ENCODE results near the gene LHX5. TPM values are rescaled to one million over a fixed set of nuclear protein-coding genes. Genes with fewer than 3 reads are reported as not detected.
A peak's percentile ranks its signal among the peaks of the same experiment; 100 is the strongest.

LHX5 gene
- total RNA-seq, 2 donors from 2014 or later: not detected

GRCh38 chr12:113464852-113465719, 6.6 kb downstream of the LHX5 start:
- Mint-ChIP-seq H3K9me3 (no peaks in the 10 kb centered on the region), H3K4me3 (no peak overlapping the region), H3K27ac (no peak overlapping the region), H3K4me1 (ENCODE audit: low read depth in 2 of 2) (peaks cover 18 to 22% of the 10 kb centered on the region in 2 donors), H3K36me3 (peaks cover 6% of the 10 kb centered on the region), H3K27me3 (peaks cover 37 to 53% of the 10 kb centered on the region in 2 donors)
- ATAC-seq (no peak), DNase-seq (ENCODE audit: low spot score) (no peak)

- no peak for DNase-seq (ENCODE audit: low spot score)
- no peak overlapping the region for H3K27ac Mint-ChIP-seq
- H3K36me3 Mint-ChIP-seq: peaks cover 6% of the 10 kb centered on the region
- no peak for ATAC-seq
- no peak overlapping the region for H3K4me3 Mint-ChIP-seq
- peaks cover 35 to 59% of the 10 kb centered on the region in 2 donors for H3K27me3 Mint-ChIP-seq
- H3K4me1 Mint-ChIP-seq (ENCODE audit: low read depth in 2 of 2): peaks cover 18 to 22% of the 10 kb centered on the region in 2 donors
- no peaks in the 10 kb centered on the region for H3K9me3 Mint-ChIP-seq
Measured at GRCh38 chr12:113464452-113464775, 7.3 kb downstream of the LHX5 start.

GRCh38 chr12:113463746-113464451, 7.8 kb downstream of the LHX5 start:
- ATAC-seq (no peak), DNase-seq (ENCODE audit: low spot score) (no peak)
- Mint-ChIP-seq H3K27ac (no peak overlapping the region), H3K4me3 (peak overlapping the region; percentile 61), H3K9me3 (no peaks in the 10 kb centered on the region), H3K27me3 (peaks cover 38 to 65% of the 10 kb centered on the region in 2 donors), H3K4me1 (ENCODE audit: low read depth in 2 of 2) (peaks cover 18 to 22% of the 10 kb centered on the region in 2 donors), H3K36me3 (peaks cover 6% of the 10 kb centered on the region)

- ATAC-seq (no peak), DNase-seq (ENCODE audit: low spot score) (no peak)
- Mint-ChIP-seq H3K36me3 (peaks cover 6% of the 10 kb centered on the region), H3K27me3 (peaks cover 40 to 70% of the 10 kb centered on the region in 2 donors), H3K4me1 (ENCODE audit: low read depth in 2 of 2) (peaks cover 18 to 22% of the 10 kb centered on the region in 2 donors), H3K4me3 (peak overlapping the region; percentile 61), H3K27ac (no peak overlapping the region), H3K9me3 (no peaks in the 10 kb centered on the region)
Measured at GRCh38 chr12:113462998-113463745, 8.5 kb downstream of the LHX5 start.

GRCh38 chr12:113462117-113462774, 9.4 kb downstream of the LHX5 start:
- H3K9me3 Mint-ChIP-seq: no peaks in the 10 kb centered on the region
- no peak overlapping the region for H3K27ac Mint-ChIP-seq
- H3K4me3 Mint-ChIP-seq: peak overlapping the region; percentile 68
- H3K4me1 Mint-ChIP-seq (ENCODE audit: low read depth in 2 of 2): peaks cover 18 to 22% of the 10 kb centered on the region in 2 donors
- DNase-seq (ENCODE audit: low spot score): peak; percentile 77
- peak; percentile 58 to 74 for ATAC-seq
- H3K36me3 Mint-ChIP-seq: peaks cover 6% of the 10 kb centered on the region
- peaks cover 42 to 70% of the 10 kb centered on the region in 2 donors for H3K27me3 Mint-ChIP-seq

GRCh38 chr12:113461666-113462065, 10.0 kb downstream of the LHX5 start:
- Mint-ChIP-seq H3K4me3 (no peak overlapping the region), H3K27ac (no peak overlapping the region), H3K9me3 (no peaks in the 10 kb centered on the region)

GRCh38 chr12:113459981-113460380, 11.7 kb downstream of the LHX5 start:
- DNase-seq (ENCODE audit: low spot score) (no peak), ATAC-seq (no peak)
- H3K4me1 Mint-ChIP-seq (ENCODE audit: low read depth in 2 of 2): peaks cover 14 to 15% of the 10 kb centered on the region in 2 donors
- H3K27ac Mint-ChIP-seq: no peak overlapping the region
- H3K36me3 Mint-ChIP-seq: peaks cover 6% of the 10 kb centered on the region
- no peaks in the 10 kb centered on the region for H3K9me3 Mint-ChIP-seq
- peaks cover 41 to 56% of the 10 kb centered on the region in 2 donors for H3K27me3 Mint-ChIP-seq
- H3K4me3 Mint-ChIP-seq: no peak overlapping the region

More at GRCh38 chr12:113461666-113462065, 10.0 kb downstream of the LHX5 start:
- H3K4me1 Mint-ChIP-seq (ENCODE audit: low read depth in 2 of 2): peaks cover 14 to 19% of the 10 kb centered on the region in 2 donors
- no peak for ATAC-seq
- H3K27me3 Mint-ChIP-seq: peaks cover 44 to 66% of the 10 kb centered on the region in 2 donors
- DNase-seq (ENCODE audit: low spot score): no peak
- peaks cover 6% of the 10 kb centered on the region for H3K36me3 Mint-ChIP-seq

- no peaks in the 10 kb centered on the region for H3K36me3 Mint-ChIP-seq
- ATAC-seq (no peak), DNase-seq (ENCODE audit: low spot score) (no peak)
- H3K27me3 Mint-ChIP-seq: peaks cover 32 to 42% of the 10 kb centered on the region in 2 donors
- no peak overlapping the region for H3K27ac Mint-ChIP-seq
- no peak overlapping the region for H3K4me3 Mint-ChIP-seq
- no peaks in the 10 kb centered on the region for H3K9me3 Mint-ChIP-seq
- H3K4me1 Mint-ChIP-seq (ENCODE audit: low read depth in 2 of 2): peaks cover 5 to 7% of the 10 kb centered on the region in 2 donors
Measured at GRCh38 chr12:113457710-113458109, 14.0 kb downstream of the LHX5 start.

GRCh38 chr12:113457185-113457584, 14.5 kb downstream of the LHX5 start:
- H3K4me3 Mint-ChIP-seq: no peak overlapping the region
- no peak for DNase-seq (ENCODE audit: low spot score)
- ATAC-seq: no peak
- no peaks in the 10 kb centered on the region for H3K36me3 Mint-ChIP-seq
- H3K9me3 Mint-ChIP-seq: no peaks in the 10 kb centered on the region
- H3K27me3 Mint-ChIP-seq: peaks cover 29 to 37% of the 10 kb centered on the region in 2 donors
- H3K4me1 Mint-ChIP-seq (ENCODE audit: low read depth in 2 of 2): peaks cover 0 to 4% of the 10 kb centered on the region in 2 donors
- H3K27ac Mint-ChIP-seq: no peak overlapping the region

- no peak for DNase-seq (ENCODE audit: low spot score)
- no peak overlapping the region for H3K27ac Mint-ChIP-seq
- ATAC-seq: no peak
- H3K36me3 Mint-ChIP-seq: no peaks in the 10 kb centered on the region
- no peak overlapping the region for H3K4me3 Mint-ChIP-seq
- peaks cover 0 to 4% of the 10 kb centered on the region in 2 donors for H3K4me1 Mint-ChIP-seq (ENCODE audit: low read depth in 2 of 2)
- H3K27me3 Mint-ChIP-seq: peaks cover 29 to 34% of the 10 kb centered on the region in 2 donors
- no peaks in the 10 kb centered on the region for H3K9me3 Mint-ChIP-seq
Measured at GRCh38 chr12:113456761-113457160, 14.9 kb downstream of the LHX5 start.

GRCh38 chr12:113456199-113456598, 15.5 kb downstream of the LHX5 start:
- no peak overlapping the region for H3K27ac Mint-ChIP-seq
- no peaks in the 10 kb centered on the region for H3K9me3 Mint-ChIP-seq
- H3K27me3 Mint-ChIP-seq: peaks cover 24 to 29% of the 10 kb centered on the region in 2 donors
- H3K4me3 Mint-ChIP-seq: no peak overlapping the region
- no peaks in the 10 kb centered on the region for H3K36me3 Mint-ChIP-seq
- H3K4me1 Mint-ChIP-seq (ENCODE audit: low read depth in 2 of 2): no peaks in the 10 kb centered on the region
- DNase-seq (ENCODE audit: low spot score): no peak
- no peak for ATAC-seq

- no peak for DNase-seq (ENCODE audit: low spot score)
- Mint-ChIP-seq H3K4me3 (no peak overlapping the region), H3K27ac (no peak overlapping the region), H3K4me1 (ENCODE audit: low read depth in 2 of 2) (no peaks in the 10 kb centered on the region), H3K9me3 (no peaks in the 10 kb centered on the region), H3K27me3 (peaks cover 8 to 20% of the 10 kb centered on the region in 2 donors), H3K36me3 (no peaks in the 10 kb centered on the region)
- ATAC-seq: no peak
Measured at GRCh38 chr12:113453330-113453729, 18.3 kb downstream of the LHX5 start.

GRCh38 chr12:113452458-113452857, 19.2 kb downstream of the LHX5 start:
- Mint-ChIP-seq H3K27ac (no peak overlapping the region), H3K4me3 (no peak overlapping the region), H3K27me3 (peaks cover 12 to 18% of the 10 kb centered on the region in 2 donors), H3K4me1 (ENCODE audit: low read depth in 2 of 2) (no peaks in the 10 kb centered on the region), H3K9me3 (no peaks in the 10 kb centered on the region), H3K36me3 (no peaks in the 10 kb centered on the region)
- no peak for ATAC-seq
- DNase-seq (ENCODE audit: low spot score): no peak
